Measurements from ENCODE around the gene CYP1B1. TPM values are rescaled to one million over a fixed set of nuclear protein-coding genes. Genes with fewer than 3 reads are reported as not detected.

CYP1B1 gene
- polyA plus RNA-seq, 3 donors: 105 to 120 (median 120) TPM

DNA sequence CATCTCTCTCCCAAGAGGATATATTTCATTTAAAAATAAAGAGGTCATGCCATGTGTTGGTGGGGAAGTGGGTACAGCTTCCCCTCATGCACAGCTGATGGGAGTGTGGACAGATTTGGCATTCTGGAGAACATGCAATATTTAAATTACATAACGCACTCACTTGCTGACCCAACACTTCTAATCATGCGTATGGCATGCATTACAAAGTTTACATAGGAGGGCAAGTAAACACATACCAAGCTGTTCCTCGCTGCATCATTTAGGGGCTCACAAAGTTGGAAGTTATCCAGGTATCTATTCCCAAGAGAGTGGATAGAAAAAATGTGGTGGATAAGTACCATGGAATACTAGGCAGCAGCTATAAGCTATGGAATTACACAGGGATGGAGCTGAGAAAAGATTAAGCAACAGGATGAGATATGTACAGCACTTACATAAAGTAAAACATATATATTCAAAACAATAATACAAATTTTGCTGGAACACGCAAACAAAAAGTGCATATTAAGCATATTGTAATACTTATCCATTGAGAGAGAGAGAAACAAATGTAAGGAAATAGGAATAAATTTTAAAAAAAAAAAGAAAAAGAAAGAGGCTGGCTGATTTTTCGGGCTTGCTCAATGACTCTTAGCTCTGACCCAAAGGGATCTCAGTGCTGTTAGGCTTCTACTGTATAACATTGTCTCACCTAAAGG, 11.0 kb downstream of the CYP1B1 start:
- no peak for DNase-seq (ENCODE audit: extremely low read depth in 1 of 11, low read depth in 9 of 11, low spot score in 4 of 11)

GRCh38 chr2:38060236-38061018, 15.5 kb downstream of the CYP1B1 start:
- no peak for DNase-seq (ENCODE audit: extremely low read depth in 1 of 11, low read depth in 9 of 11, low spot score in 4 of 11)

DNA sequence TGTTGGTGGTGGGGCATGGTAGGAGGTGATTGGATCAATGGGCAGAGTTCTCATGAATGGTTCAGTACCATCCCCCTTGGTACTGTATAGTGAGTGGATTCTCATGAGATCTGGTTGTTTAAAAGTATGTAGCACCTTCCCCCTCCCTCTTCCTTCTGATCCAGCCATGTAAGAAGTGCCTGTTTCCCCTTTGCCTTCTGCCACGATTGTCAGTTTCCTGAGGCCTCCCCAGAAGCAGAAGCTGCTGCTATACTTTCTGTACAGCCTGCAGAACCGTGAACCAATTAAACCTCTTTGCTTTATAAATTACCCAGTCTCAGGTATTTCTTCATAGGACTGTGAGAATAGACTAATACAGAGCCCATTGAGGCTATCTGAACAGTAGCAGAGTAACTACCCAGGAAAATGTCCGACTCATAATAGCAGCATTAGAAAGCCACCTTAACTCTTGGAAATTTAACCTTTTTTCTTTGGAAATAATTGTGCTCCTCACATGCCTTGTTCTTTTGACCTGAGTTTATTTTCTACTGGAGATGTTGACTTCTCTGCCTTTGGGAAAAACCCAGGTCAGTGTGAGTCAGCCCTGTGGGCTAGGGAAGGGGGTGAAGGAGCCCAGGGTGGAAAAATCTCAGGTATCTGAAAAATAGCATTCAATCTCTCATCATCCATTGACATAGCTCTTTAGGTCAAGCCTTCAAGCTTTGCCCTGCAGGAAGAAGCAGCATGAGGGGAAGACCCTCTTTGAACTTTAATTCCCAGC, 18.1 kb downstream of the CYP1B1 start:
- no peak for DNase-seq (ENCODE audit: extremely low read depth in 1 of 11, low read depth in 9 of 11, low spot score in 4 of 11)

GRCh38 chr2:38056216-38056615, 19.7 kb downstream of the CYP1B1 start:
- DNase-seq (ENCODE audit: extremely low read depth in 1 of 11, low read depth in 9 of 11, low spot score in 4 of 11): no peak

DNA sequence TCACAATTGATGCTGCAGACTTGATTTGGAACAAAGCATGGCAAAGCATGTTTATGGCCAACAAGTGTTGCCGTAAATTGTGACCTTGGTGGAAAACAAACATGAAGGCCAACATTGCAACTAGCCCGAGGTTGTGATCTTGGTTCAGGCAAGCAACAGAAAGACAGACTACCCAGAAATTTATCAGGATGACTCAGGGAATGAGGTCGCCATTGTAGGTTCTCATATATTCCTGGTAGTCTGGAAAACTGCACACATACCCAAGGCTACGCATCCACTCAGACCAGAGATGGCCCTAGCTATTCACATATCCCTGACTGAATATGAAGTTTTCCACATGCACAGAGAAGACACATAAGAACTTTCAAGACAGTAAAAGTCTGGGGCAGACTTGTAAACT, 30.1 kb downstream of the CYP1B1 start:
- DNase-seq (ENCODE audit: extremely low read depth in 1 of 11, low read depth in 9 of 11, low spot score in 4 of 11): no peak

GRCh38 chr2:38039121-38039910, 36.6 kb downstream of the CYP1B1 start:
- DNase-seq (ENCODE audit: extremely low read depth in 1 of 11, low read depth in 9 of 11, low spot score in 4 of 11): no peak

DNA sequence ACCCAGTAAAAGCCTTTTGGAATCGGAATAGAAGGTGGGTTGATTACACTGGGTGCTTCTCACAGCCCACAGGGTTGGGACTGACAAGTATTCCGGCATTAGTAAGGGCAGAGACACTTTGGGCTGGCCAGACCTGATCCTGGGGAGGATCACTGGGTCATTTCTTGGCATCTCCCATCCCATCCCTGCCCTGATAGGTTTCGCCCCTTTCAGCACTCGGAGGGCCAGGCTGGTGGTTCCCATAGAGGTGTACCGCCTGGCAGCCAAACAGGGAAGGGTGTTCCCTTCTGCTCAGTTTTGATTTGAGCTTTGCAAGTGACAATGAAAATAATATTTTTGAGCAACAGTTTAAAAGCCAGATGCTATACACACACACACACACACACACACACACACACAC, 37.3 kb downstream of the CYP1B1 start:
- DNase-seq (ENCODE audit: extremely low read depth in 1 of 11, low read depth in 9 of 11, low spot score in 4 of 11): no peak

- peak; percentile 41 to 76 (median 57) for DNase-seq (ENCODE audit: extremely low read depth in 1 of 11, low read depth in 9 of 11, low spot score in 4 of 11)
Measured at GRCh38 chr2:38037757-38038621, 38.0 kb downstream of the CYP1B1 start.

- no peak for DNase-seq (ENCODE audit: extremely low read depth in 1 of 11, low read depth in 9 of 11, low spot score in 4 of 11)
Measured at GRCh38 chr2:38037325-38037724, 38.6 kb downstream of the CYP1B1 start.

- DNase-seq (ENCODE audit: extremely low read depth in 1 of 11, low read depth in 9 of 11, low spot score in 4 of 11): no peak
Measured at GRCh38 chr2:38035968-38036367, 40.0 kb downstream of the CYP1B1 start.

GRCh38 chr2:38033646-38034045, 42.3 kb downstream of the CYP1B1 start:
- DNase-seq (ENCODE audit: extremely low read depth in 1 of 11, low read depth in 9 of 11, low spot score in 4 of 11): no peak

GRCh38 chr2:38032946-38033345, 43.0 kb downstream of the CYP1B1 start:
- no peak for DNase-seq (ENCODE audit: extremely low read depth in 1 of 11, low read depth in 9 of 11, low spot score in 4 of 11)

DNA sequence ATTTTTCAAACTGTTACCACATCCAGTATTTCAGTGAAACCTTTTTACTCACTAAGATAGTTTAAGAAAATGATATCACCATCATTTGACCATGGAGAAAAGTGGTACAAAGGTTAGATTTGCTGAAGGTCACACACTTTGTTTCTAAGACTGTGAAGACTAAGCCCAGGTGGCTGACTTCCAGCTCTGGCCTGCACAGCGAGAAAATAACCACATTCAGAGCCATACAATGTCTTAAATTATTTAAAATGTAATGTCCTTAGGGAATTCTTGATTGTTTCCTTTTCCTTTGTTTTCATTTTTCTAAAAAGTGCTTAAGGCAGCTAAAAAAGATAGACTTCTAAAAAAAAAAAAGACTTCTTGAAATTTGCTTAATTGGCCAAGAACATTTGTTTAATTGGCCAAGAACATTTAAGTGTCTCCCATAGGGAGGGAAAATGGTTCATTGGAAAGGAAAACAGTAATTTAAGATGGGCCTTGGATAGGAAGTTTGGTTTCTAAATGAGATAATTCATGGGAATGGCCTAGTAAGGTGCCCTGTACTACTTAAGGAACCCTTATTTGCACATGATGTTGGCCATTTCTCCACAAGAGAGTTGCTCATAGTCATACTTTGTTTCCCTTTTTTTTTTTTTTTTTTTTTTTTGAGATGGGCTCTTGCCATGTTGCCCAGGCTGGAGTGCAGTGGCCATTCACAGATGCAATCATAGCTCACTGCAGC, 45.2 kb downstream of the CYP1B1 start:
- DNase-seq (ENCODE audit: extremely low read depth in 1 of 11, low read depth in 9 of 11, low spot score in 4 of 11): peak in 3 of 11 donors; percentile 19 to 36 (median 24)

DNA sequence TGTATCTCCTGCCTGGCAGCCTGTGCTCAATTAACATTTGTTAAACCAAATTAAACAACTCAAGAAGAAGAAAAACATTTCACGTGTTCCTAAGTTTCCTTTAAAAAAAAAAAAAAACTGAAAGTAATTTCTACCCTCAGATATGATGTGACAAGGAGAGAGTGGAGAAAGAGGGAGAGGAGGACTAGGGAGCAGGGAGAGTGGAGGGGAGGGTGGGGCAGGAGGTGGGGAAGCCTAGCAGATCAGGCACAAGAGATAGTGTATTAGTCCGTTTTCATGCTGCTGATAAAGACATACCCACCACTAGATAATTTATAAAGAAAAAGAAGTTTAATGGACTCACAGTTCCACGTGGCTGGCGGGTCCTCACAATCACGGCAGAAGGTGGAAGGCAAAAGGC, 46.4 kb downstream of the CYP1B1 start:
- no peak for DNase-seq (ENCODE audit: extremely low read depth in 1 of 11, low read depth in 9 of 11, low spot score in 4 of 11)

DNA sequence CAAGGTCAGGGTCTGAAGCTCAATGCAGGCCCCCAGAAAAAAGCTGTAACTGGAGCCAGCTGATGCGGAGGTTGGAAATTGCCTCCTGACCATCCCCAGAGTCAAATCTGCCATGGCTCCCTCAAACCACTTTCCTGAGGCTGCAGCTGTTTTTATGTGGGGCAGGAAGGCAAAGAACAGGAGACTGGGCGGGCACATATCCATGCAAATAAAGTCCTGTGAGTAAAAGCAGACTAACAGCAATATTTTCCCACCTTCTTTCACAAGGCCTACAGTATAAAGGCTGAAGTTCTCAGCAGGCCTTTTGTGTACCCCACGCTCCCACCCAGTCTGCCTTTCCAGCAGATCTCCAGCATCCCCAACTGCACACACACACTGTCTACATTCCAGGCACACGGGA, 47.1 kb downstream of the CYP1B1 start:
- DNase-seq (ENCODE audit: extremely low read depth in 1 of 11, low read depth in 9 of 11, low spot score in 4 of 11): no peak

- DNase-seq (ENCODE audit: extremely low read depth in 1 of 11, low read depth in 9 of 11, low spot score in 4 of 11): no peak
Measured at GRCh38 chr2:38026846-38027245, 49.1 kb downstream of the CYP1B1 start.

DNA sequence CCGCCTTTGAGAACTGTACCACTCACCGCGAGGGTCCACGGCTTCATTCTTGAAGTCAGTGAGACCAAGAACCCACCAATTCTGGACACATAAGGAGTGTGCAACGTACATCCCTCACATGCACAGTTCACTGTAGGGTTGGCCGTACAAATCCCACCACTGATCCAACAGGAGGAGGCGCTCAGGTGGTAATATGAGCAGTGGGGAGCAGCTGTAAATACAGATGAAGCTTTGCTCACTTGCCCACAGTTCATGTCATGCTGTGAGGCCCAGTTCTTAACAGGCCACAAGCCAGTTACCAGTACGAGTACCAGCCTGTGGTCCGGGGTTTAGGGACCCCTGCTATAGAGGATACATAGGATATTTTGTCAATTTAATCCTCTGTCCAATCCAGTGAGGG, 54.4 kb downstream of the CYP1B1 start:
- no peak for DNase-seq (ENCODE audit: extremely low read depth in 1 of 11, low read depth in 9 of 11, low spot score in 4 of 11)
